ENCODE results near the gene ACTN4.

The ACTN4 gene

DNA sequence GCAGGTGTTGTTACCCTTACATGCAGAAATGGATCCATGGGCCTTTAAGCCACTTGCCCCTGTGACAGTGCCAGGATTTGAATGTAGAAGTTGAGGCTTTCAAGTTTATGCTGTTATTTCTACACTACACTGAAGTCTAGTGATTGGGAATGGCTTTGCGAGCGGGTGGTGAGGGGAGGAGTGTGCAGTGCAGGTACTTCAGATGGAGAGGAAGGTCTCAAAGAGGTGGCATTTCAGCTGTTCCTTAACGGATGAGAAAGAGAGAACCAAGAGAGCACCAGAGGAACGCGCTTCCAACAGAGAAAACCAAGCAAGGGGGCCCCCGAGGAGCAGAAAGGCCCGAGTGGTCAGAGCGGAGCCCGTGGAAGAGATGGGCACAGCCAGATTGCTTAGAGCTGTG is 13.3 kb downstream of the ACTN4 start:
- Histone ChIP-seq H3K36me3 (replicated peaks) (peaks cover 8% of the 10 kb centered on the region), H3K27me3 (ENCODE audit: low read depth) (no peaks in the 10 kb centered on the region), H3K9me3 (no peaks in the 10 kb centered on the region), H3K4me3 (no peak overlapping the region), H3K4me1 (peaks cover 9% of the 10 kb centered on the region)
- no peak for DNase-seq (ENCODE audit: low spot score in 2 of 2)
- in situ Hi-C loops (cut with MboI; ENCODE audit: low sequenced_read_pairs) = no loop called here

DNA sequence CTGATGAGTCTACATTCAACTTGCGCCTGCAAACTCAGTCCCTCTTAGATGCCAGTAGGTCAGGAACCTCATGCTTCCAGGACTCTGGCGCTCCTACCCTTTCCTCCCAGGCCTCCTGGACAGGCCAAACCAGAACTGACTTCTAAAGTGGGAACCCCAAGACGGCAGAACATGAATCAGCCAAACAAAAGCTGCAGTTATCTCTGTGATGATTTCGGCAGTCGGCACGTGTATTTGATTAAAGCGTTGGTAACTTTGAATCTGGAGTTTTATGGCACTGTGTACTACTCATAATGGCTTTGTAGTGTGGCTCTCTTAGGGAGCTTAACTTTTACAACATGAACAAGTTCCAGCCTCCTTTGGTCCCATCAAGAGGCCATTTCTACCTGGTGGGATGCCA is 13.7 kb downstream of the ACTN4 start:
- in situ Hi-C loops (cut with MboI; ENCODE audit: low sequenced_read_pairs) = no loop called here
- Histone ChIP-seq H3K36me3 (replicated peaks) (peaks cover 8% of the 10 kb centered on the region), H3K27me3 (ENCODE audit: low read depth) (no peaks in the 10 kb centered on the region), H3K9me3 (no peaks in the 10 kb centered on the region), H3K4me3 (no peak overlapping the region), H3K4me1 (peaks cover 13% of the 10 kb centered on the region)
- no peak for DNase-seq (ENCODE audit: low spot score in 2 of 2)

DNA sequence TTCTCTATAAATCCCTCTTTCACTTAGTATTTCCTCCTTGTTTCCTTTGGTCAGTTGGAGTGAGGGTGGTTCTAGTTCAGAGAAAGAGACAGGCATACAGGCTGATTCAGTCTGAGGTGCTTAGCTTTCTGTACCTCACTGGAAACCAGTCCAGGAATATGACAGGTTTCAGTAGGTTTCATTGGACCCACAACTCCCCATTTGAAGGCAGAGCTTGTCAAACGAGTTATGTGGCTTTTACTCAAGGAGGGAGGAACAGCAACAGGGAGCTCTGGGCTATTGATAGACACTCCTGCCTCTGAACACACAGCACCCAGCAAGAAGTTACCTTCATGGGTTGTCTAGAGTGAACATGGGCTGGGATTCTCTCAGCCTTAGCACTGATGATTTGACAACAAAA is 14.5 kb downstream of the ACTN4 start:
- Histone ChIP-seq H3K4me1 (peaks cover 22% of the 10 kb centered on the region), H3K36me3 (replicated peaks) (peaks cover 8% of the 10 kb centered on the region), H3K4me3 (no peak overlapping the region), H3K27me3 (ENCODE audit: low read depth) (no peaks in the 10 kb centered on the region), H3K9me3 (no peaks in the 10 kb centered on the region)
- DNase-seq (ENCODE audit: low spot score in 2 of 2) = no peak
- in situ Hi-C loops (cut with MboI; ENCODE audit: low sequenced_read_pairs) = no loop called here

DNA sequence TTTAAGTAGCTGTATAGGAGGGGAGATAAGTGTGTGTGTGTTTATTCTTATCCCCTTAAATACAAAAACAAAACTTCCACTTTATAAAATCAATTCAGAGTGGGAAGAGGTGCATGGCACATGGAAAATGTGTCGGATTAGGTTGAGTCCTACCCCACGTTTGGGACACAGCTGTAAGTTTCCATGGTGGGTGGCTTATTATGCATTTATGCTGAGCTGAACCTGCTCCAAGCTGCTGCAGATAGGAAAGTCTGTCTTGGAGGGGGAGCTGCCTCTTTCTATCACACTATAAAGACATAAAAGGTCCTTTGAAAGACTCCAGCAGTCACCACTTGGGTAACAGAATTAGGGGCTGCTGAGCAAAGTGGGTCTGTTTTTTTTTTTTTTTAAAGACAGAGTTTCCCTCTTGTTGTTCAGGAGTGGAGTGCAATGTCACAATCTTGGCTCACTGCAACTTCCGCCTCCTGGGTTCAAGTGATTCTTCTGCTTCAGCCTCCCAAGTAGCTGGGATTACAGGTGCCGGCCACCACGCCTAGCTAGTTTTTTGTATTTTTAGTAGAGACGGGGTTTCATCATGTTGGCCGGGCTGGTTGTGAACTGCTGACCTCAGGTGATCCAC is 15.2 kb downstream of the ACTN4 start:
- no peak for DNase-seq (ENCODE audit: low spot score in 2 of 2)
- H3K4me3 ChIP-seq = no peak overlapping the region
- in situ Hi-C loops (cut with MboI; ENCODE audit: low sequenced_read_pairs) = no loop called here
- no peaks in the 10 kb centered on the region for H3K27me3 ChIP-seq (ENCODE audit: low read depth)
- H3K9me3 ChIP-seq = no peaks in the 10 kb centered on the region; the same call in 1 of the 2 replicates
- peaks cover 8% of the 10 kb centered on the region for H3K36me3 ChIP-seq (replicated peaks)
- H3K4me1 ChIP-seq = peaks cover 28% of the 10 kb centered on the region

DNA sequence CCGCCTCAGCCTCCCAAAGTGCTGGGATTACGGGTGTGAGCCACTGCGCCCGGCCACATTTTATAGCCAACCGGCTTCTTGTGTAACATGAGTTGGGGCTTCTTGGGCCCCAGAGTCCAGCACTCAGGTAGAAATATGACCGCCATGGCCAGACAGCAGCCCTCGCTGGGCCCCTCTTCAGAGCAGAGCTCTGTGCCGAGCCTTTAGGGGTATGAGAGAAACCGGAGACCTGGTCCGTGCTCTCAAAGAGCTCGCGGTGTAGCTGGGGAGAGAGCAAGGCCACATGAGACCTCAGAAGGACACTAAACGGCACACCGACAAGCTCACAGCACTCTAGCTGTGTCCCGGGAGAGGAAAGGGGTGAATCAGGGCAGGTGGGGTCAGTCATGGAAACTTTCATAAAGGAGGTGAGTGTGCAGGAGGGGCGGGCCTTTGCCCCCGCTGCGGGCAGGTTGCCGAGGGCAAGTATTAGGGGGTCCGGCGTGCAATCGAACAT is 15.8 kb downstream of the ACTN4 start:
- in situ Hi-C loops (cut with MboI; ENCODE audit: low sequenced_read_pairs) = no loop called here
- H3K9me3 ChIP-seq = no peaks in the 10 kb centered on the region; the same call in 1 of the 2 replicates
- H3K27me3 ChIP-seq (ENCODE audit: low read depth) = no peaks in the 10 kb centered on the region
- DNase-seq (ENCODE audit: low spot score in 2 of 2) = no peak
- peaks cover 12% of the 10 kb centered on the region for H3K36me3 ChIP-seq (replicated peaks)
- no peak overlapping the region for H3K4me3 ChIP-seq
- H3K4me1 ChIP-seq = peaks cover 31% of the 10 kb centered on the region

DNA sequence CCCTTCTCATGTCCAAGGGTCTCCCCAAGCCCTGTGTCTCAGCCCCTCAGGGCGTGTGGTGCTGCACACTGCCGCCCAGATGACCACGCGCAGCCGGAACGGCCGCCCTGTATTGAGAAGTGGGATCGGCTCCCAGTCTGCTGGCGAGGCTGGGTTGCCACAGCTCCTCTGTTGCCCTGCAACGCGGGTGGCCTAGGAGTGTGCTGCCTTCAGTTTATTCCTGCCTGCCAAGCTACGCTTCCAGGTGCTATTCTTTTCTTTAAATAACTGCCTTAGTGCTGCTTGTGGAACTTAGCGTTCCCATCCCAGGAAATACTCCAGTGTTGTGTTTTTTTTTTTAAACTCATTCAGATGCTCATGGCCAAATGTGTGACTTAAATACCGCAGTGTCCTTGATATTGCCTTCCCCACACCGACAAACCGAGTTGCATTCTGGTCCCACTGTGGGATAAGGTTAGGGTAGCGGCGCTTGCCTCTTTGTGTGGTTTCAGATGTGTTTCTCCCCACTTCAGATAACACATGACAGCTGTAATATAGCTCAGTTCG is 16.6 kb downstream of the ACTN4 start:
- in situ Hi-C loops (cut with MboI; ENCODE audit: low sequenced_read_pairs) = no loop called here

DNA sequence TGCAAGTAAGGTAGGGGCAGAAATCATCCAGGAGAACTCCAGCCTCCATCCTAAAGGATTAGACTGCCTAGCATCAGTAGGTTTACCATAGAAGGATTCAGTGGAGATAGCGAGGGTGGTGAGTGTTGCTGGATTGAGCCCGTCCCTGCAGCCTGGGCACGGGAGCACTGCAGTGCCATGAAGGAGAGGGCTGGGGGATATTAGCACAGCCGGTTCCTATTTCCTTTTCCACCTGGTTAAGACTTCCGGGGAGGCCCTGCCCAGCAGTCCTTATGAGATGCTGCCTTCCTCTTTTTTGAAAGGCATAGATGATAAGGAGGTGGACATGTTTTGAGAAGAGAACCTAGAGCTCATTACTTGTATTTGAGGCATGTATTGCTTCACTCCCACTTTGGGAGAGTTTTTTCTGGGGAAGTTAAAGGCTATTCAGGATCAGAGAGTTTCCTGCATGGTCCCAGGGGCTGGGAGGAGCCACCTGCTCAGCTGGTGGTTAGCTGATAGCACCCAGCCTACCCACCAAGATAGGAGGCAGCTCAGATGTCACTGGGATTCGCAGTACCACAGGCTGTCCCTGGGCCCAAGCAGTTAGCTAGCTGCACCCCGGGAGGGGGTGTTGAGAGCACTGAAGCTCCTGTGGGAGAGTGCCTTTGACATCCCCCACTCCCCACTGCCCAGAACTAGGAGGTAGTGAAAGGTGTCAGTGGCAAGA is 17.2 kb downstream of the ACTN4 start:
- no peak overlapping the region for H3K4me3 ChIP-seq
- no peaks in the 10 kb centered on the region; the same call in 1 of the 2 replicates for H3K9me3 ChIP-seq
- H3K36me3 ChIP-seq (replicated peaks) = peaks cover 12% of the 10 kb centered on the region
- no peak for DNase-seq (ENCODE audit: low spot score in 2 of 2)
- H3K4me1 ChIP-seq = peaks cover 29% of the 10 kb centered on the region
- in situ Hi-C loops (cut with MboI; ENCODE audit: low sequenced_read_pairs) = no loop called here
- no peaks in the 10 kb centered on the region for H3K27me3 ChIP-seq (ENCODE audit: low read depth)

More for the DNA sequence above, 16.6 kb downstream of the ACTN4 start:
- H3K9me3 ChIP-seq = no peaks in the 10 kb centered on the region; the same call in 1 of the 2 replicates
- H3K27me3 ChIP-seq (ENCODE audit: low read depth) = no peaks in the 10 kb centered on the region
- peaks cover 29% of the 10 kb centered on the region for H3K4me1 ChIP-seq
- no peak for DNase-seq (ENCODE audit: low spot score in 2 of 2)
- H3K4me3 ChIP-seq = no peak overlapping the region
- peaks cover 12% of the 10 kb centered on the region for H3K36me3 ChIP-seq (replicated peaks)

DNA sequence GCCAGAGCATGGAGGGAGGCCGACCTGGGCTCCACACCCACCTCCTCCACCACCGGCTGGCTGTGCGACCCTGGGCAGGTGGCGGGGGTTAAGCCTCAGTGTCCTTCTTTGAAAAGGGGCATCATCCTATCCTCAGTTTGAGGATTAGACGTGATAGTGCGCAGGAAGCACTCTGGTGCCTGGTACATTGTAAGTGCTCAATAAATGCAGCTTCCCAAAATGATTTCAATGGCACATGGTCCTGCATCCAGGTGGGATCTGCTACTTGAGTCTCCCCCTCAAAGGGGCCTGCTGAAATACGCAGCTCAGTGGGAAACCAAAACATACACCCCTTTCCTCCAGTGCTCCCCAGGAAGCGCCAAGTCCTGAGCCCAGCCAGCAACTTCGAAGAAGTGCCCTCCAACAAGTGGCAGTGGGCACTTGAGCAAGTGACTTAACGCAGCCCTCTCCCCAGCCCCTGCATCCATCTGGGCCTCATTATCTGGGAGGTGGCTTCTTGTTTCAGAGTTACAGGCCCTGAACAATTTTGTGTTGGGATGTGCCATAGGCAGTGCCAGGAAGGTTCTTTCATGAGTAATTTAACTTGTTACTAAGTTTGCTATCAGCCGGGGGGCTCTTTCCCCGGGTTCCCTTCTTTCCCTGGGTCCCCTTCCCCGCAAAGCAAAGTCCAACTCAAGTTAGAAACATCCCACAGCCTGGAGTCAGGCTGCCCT is 17.9 kb downstream of the ACTN4 start:
- H3K4me3 ChIP-seq = no peak overlapping the region
- peaks cover 12% of the 10 kb centered on the region for H3K36me3 ChIP-seq (replicated peaks)
- in situ Hi-C loops (cut with MboI; ENCODE audit: low sequenced_read_pairs) = no loop called here
- no peak for DNase-seq (ENCODE audit: low spot score in 2 of 2)
- H3K9me3 ChIP-seq = no peaks in the 10 kb centered on the region; the same call in 1 of the 2 replicates
- H3K27me3 ChIP-seq (ENCODE audit: low read depth) = no peaks in the 10 kb centered on the region
- H3K4me1 ChIP-seq = peaks cover 34% of the 10 kb centered on the region

DNA sequence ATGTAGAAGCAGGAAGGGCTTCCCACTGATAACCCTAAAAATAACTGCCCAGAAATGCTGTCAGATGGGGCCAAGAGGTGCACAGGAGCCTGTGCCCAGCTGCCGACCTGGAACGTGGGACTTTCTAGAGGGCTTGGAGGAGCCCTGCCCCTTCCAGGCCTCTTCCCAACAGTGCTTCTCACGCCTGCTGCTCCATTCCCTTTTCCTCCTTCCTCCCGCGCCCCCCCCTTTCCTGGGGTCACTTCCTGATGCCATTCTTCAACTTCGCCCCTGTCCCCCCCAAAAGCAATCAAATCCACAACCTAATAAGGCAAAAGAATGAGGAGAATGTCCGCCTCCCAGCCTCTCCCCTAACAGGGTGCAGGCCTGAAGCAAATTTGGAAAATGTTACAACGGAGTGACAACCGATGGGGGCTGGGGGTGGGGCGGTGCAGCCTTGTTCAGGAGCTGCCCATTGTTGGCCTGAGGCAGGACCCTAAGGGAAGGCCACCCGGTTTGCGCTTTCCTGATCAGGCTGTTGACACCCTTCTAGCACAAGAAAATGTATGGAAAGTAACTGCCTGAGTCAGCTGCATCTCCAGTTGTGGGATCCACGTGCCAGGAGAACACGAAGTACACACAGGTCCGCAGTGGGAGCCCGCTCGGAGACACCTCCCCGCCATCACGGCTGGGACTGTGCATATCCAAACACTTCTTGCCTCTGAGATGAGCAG is 18.7 kb downstream of the ACTN4 start:
- no peaks in the 10 kb centered on the region; the same call in 1 of the 2 replicates for H3K9me3 ChIP-seq
- peaks cover 7% of the 10 kb centered on the region for H3K36me3 ChIP-seq (replicated peaks)
- H3K4me3 ChIP-seq = no peak overlapping the region
- peaks cover 39% of the 10 kb centered on the region for H3K4me1 ChIP-seq
- peak in 1 of 2 experiments; percentile 64 for DNase-seq (ENCODE audit: low spot score in 2 of 2)
- H3K27me3 ChIP-seq (ENCODE audit: low read depth) = no peaks in the 10 kb centered on the region
- in situ Hi-C loops (cut with MboI; ENCODE audit: low sequenced_read_pairs) = no loop called here

DNA sequence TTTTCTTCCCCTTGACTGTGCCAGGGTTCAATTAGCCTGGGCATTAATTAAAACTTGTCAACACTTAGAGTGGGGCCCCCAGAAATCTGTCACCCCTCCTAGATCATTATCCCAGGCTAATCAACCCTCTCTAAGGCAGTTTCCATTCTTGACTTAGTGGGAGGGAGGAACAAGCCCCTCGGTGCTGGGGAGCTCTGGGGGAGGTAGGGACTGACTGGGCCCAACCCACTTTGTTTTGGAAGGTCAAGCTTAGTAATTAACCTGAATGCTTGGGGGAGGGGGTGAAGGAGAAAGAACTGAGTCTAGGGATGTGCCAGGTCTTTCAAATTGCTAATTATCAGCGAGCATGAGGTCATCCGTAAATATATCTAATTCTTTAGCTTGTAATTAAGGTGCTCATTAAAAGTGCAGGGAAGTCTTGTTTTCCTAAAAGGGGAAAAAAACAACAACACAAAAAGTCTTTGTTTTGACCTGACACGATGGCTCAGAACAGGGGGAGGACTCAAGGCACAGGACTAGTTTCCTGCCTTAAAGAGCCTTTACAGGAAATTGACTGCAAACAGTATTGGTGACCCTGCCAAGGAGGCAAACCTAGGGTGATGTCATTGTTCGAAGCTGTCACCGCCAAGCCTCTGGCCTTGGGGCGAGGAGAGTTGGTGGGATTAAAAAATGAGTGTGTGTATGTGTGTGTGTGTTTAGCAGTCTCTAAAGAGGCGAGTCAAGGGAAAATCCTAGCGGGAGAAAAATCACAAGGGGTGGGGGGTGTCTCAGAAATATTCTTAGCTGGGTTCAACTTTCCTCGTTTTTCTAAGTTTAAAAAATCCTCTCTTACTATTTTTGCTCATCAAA is 19.4 kb downstream of the ACTN4 start:
- DNase-seq (ENCODE audit: low spot score in 2 of 2) = peak; percentile 64 to 75
- Histone ChIP-seq H3K36me3 (replicated peaks) (peaks cover 4% of the 10 kb centered on the region), H3K4me3 (no peak overlapping the region), H3K4me1 (peaks cover 40% of the 10 kb centered on the region), H3K27me3 (ENCODE audit: low read depth) (no peaks in the 10 kb centered on the region), H3K9me3 (no peaks in the 10 kb centered on the region; the same call in 1 of the 2 replicates)
- in situ Hi-C loops (cut with MboI; ENCODE audit: low sequenced_read_pairs) = no loop called here

DNA sequence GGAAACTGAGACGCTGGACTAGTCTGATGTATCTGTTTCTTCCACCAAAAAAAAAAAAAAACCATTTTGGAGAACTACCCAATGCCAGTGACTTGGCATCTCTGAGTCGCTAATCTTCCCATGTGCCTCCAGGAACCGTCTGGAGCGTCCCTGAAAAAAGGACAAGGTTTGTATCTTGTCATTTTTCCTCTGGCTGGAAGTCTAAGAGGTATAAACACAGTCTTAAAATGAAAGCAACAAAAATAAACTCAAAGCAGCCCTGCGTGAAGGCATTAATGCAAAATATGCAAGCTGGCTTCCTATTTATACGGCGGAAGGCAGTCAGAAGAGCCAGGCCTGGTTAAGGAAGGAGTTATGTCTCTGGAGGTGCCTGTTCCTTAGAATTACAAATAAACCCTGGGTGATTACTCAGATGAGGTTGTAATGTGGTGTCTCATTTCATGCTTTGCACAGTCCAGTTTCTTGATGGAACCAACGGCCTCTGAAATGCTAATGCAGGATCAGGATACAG is 20.3 kb downstream of the ACTN4 start:
- DNase-seq (ENCODE audit: low spot score in 2 of 2) = peak in 1 of 2 experiments; percentile 27
- in situ Hi-C loops (cut with MboI; ENCODE audit: low sequenced_read_pairs) = no loop called here
- Histone ChIP-seq H3K4me1 (peaks cover 40% of the 10 kb centered on the region), H3K9me3 (no peaks in the 10 kb centered on the region; the same call in 1 of the 2 replicates), H3K4me3 (no peak overlapping the region), H3K27me3 (ENCODE audit: low read depth) (no peaks in the 10 kb centered on the region), H3K36me3 (replicated peaks) (peaks cover 4% of the 10 kb centered on the region; the same call in 1 of the 2 replicates)

DNA sequence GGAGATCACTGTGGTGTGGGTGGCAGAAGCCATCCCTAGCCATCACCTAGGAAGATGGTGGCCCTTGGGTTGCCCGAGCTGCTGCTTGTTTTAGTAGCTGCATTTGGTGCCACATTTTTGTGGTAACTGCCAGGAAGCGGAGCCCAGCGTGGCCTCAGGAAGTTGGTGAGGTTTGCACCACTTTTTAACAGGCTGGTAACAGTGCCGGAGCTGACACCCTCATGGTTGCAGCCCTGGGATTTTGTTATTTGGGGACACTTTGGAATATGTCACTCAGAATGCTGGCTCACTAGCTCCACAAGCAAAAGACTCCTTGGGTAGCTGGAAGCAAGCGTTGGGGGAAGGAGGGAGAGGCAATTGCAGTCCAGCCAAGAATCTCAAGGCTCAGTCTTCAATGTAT is 22.1 kb downstream of the ACTN4 start:
- Histone ChIP-seq H3K4me1 (peaks cover 40% of the 10 kb centered on the region), H3K27me3 (ENCODE audit: low read depth) (no peaks in the 10 kb centered on the region), H3K4me3 (no peak overlapping the region), H3K9me3 (no peaks in the 10 kb centered on the region; the same call in 1 of the 2 replicates), H3K36me3 (replicated peaks) (peaks cover 4% of the 10 kb centered on the region; the same call in 1 of the 2 replicates)
- no peak for DNase-seq (ENCODE audit: low spot score in 2 of 2)
- in situ Hi-C loops (cut with MboI; ENCODE audit: low sequenced_read_pairs) = no loop called here

Data from HAP-1 (cell line).